Measurements from ENCODE around the gene CPTP.

Gene CPTP

DNA sequence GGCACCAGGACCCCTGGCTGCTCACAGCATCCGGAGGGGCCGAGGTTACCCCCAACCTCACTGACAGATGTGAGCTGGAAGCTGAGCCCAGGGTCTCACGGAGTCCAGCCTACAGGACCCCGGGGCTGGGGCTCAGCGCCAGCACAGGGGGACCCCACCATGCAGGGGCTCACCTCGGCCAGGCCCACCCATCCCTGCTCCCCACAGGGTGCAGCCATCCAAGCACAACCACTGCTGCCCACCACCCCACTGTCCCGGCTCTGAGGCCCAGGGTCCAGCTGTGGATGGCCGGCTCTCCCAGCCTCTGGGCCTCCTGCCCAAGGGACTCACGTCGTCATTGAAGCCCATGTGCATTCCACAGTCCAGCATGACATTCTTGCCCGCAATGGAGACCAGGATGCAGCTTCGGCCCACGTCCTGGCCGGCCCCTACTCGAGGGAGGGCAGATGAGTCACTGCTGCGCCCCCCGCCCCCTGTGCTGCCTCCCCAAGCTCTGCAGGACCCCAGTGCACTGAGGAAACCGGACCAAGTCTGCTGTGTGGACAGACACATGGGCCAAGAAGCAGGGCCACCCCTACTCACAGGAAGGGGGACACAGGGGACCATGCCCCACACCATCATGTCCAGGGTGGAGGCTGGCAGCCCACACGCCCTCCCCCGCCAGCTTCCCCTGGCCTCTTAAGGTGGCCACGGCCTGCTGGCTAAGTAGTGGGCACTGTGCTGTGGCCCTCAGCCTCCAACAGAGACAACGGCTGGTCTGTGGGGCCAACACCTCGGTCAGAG, 3.7 kb upstream of the CPTP start:
- H3K9me3 ChIP-seq (ENCODE audit: control insufficient read depth, low read length): no peaks in the 10 kb centered on the region
- no peak for DNase-seq
- no peak overlapping the region for H3K27ac ChIP-seq (ENCODE audit: insufficient read depth, low read length, poor library complexity, severe bottlenecking)
- H3K4me3 ChIP-seq (ENCODE audit: insufficient read depth, low read depth, low read length, poor library complexity, severe bottlenecking): no peak overlapping the region
- H3K27me3 ChIP-seq (replicated peaks; ENCODE audit: control insufficient read depth, insufficient read depth, low read length, poor library complexity, severe bottlenecking): no peaks in the 10 kb centered on the region
- H3K4me1 ChIP-seq (ENCODE audit: control insufficient read depth, insufficient read depth, low read length, poor library complexity, severe bottlenecking): peaks cover 28% of the 10 kb centered on the region
- H3K36me3 ChIP-seq (ENCODE audit: control insufficient read depth, insufficient read depth, low read length): peaks cover 27% of the 10 kb centered on the region

DNA sequence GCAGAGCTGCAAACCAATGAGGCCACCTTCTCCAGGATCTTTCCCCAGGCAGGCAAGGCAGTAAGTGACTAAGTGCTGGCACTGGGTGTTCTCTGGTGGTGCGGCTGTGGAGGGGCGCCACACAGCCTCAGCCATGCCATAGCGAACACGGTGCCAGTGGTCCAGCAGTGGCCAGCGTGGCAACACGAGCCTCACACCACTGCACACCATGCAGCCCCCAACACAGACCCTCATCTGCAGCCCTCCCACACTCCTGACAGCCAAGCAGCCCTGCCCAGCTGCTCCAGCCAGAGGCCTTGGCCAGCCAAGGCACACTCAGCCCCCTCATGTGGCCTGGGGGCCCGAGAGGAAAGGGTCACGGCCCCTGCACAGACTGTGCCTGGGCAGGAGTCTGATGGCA, 3.1 kb upstream of the CPTP start:
- H3K4me3 ChIP-seq (ENCODE audit: insufficient read depth, low read depth, low read length, poor library complexity, severe bottlenecking): no peak overlapping the region
- H3K36me3 ChIP-seq (ENCODE audit: control insufficient read depth, insufficient read depth, low read length): peaks cover 27% of the 10 kb centered on the region
- no peak for DNase-seq
- no peaks in the 10 kb centered on the region for H3K27me3 ChIP-seq (replicated peaks; ENCODE audit: control insufficient read depth, insufficient read depth, low read length, poor library complexity, severe bottlenecking)
- H3K4me1 ChIP-seq (ENCODE audit: control insufficient read depth, insufficient read depth, low read length, poor library complexity, severe bottlenecking): peaks cover 34% of the 10 kb centered on the region
- H3K27ac ChIP-seq (ENCODE audit: insufficient read depth, low read length, poor library complexity, severe bottlenecking): no peak overlapping the region
- H3K9me3 ChIP-seq (ENCODE audit: control insufficient read depth, low read length): no peaks in the 10 kb centered on the region

DNA sequence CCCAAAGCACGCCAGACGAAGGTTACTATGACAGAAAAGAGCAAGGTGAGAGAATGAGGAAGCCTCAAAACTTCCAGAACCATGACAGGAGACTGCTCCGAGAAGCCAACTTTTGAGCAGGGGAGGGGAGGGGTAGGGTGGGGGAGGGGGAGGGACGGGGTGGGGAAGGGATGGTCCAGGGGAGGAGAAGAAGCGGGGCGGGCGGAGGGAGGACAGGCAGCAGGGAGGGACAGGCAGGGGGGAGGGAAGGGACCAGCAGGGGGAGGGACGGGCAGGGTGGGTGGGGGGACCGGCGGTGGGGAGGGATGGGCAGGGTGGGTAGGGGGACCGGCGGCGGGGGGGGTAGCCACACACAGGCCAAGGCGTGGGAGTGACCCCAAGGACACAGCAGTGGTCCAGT, 2.2 kb upstream of the CPTP start:
- peaks cover 34% of the 10 kb centered on the region for H3K4me1 ChIP-seq (ENCODE audit: control insufficient read depth, insufficient read depth, low read length, poor library complexity, severe bottlenecking)
- peaks cover 32% of the 10 kb centered on the region for H3K36me3 ChIP-seq (ENCODE audit: control insufficient read depth, insufficient read depth, low read length)
- no peak for DNase-seq
- H3K27ac ChIP-seq (ENCODE audit: insufficient read depth, low read length, poor library complexity, severe bottlenecking): no peak overlapping the region
- no peaks in the 10 kb centered on the region for H3K27me3 ChIP-seq (replicated peaks; ENCODE audit: control insufficient read depth, insufficient read depth, low read length, poor library complexity, severe bottlenecking)
- no peaks in the 10 kb centered on the region for H3K9me3 ChIP-seq (ENCODE audit: control insufficient read depth, low read length)
- no peak overlapping the region for H3K4me3 ChIP-seq (ENCODE audit: insufficient read depth, low read depth, low read length, poor library complexity, severe bottlenecking)

DNA sequence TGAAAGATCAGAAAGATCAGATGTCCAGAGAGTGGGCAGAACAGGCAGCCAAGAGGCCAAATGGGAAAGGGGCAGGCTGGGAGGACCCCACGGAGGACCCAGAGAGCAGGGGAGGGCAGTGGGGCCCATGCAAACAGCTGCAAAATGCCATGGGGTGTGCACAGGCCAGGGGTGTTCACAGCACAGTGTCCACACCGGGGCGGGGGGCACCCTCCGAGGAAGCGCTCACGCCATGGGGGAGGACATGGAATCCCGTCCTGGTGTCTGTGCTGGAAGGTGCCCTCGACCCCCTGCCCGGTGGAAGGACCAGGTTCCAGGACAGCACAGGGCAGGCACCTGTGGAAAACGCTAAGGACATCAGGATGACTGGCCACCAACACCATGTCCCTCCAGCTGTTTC, 1.6 kb upstream of the CPTP start:
- DNase-seq: no peak
- H3K27me3 ChIP-seq (replicated peaks; ENCODE audit: control insufficient read depth, insufficient read depth, low read length, poor library complexity, severe bottlenecking): no peaks in the 10 kb centered on the region
- H3K4me1 ChIP-seq (ENCODE audit: control insufficient read depth, insufficient read depth, low read length, poor library complexity, severe bottlenecking): peaks cover 34% of the 10 kb centered on the region
- H3K4me3 ChIP-seq (ENCODE audit: insufficient read depth, low read depth, low read length, poor library complexity, severe bottlenecking): no peak overlapping the region
- H3K36me3 ChIP-seq (ENCODE audit: control insufficient read depth, insufficient read depth, low read length): peaks cover 35% of the 10 kb centered on the region
- H3K27ac ChIP-seq (ENCODE audit: insufficient read depth, low read length, poor library complexity, severe bottlenecking): no peak overlapping the region
- no peaks in the 10 kb centered on the region for H3K9me3 ChIP-seq (ENCODE audit: control insufficient read depth, low read length)

DNA sequence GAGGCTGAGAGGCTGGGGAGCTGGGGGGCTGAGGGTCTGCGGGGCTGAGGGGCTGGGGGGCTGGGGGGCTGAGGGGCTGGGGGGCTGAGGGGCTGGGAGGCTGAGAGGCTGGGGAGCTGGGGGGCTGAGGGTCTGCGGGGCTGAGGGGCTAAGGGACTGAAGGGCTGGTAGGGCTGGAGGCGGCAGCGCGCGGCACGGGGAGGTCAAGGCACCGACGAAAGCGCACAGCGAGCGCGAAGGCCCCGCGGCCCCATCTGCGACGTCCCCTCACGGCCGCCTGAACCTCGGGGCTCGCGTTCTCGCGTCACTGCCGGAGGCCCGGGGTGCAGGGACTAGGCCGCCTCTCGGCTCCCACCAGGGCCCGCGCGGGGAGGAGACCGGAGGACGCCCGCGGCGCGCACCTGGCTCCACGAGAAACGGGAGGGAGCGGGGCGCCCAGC, 498 bp upstream of the CPTP start:
- Histone ChIP-seq H3K9me3 (ENCODE audit: control insufficient read depth, low read length) (no peaks in the 10 kb centered on the region), H3K4me1 (ENCODE audit: control insufficient read depth, insufficient read depth, low read length, poor library complexity, severe bottlenecking) (peaks cover 34% of the 10 kb centered on the region), H3K27me3 (replicated peaks; ENCODE audit: control insufficient read depth, insufficient read depth, low read length, poor library complexity, severe bottlenecking) (no peaks in the 10 kb centered on the region), H3K4me3 (ENCODE audit: insufficient read depth, low read depth, low read length, poor library complexity, severe bottlenecking) (peak overlapping the region; percentile 78), H3K27ac (ENCODE audit: insufficient read depth, low read length, poor library complexity, severe bottlenecking) (peak overlapping the region; percentile 77), H3K36me3 (ENCODE audit: control insufficient read depth, insufficient read depth, low read length) (peaks cover 35% of the 10 kb centered on the region)
- no peak for DNase-seq

DNA sequence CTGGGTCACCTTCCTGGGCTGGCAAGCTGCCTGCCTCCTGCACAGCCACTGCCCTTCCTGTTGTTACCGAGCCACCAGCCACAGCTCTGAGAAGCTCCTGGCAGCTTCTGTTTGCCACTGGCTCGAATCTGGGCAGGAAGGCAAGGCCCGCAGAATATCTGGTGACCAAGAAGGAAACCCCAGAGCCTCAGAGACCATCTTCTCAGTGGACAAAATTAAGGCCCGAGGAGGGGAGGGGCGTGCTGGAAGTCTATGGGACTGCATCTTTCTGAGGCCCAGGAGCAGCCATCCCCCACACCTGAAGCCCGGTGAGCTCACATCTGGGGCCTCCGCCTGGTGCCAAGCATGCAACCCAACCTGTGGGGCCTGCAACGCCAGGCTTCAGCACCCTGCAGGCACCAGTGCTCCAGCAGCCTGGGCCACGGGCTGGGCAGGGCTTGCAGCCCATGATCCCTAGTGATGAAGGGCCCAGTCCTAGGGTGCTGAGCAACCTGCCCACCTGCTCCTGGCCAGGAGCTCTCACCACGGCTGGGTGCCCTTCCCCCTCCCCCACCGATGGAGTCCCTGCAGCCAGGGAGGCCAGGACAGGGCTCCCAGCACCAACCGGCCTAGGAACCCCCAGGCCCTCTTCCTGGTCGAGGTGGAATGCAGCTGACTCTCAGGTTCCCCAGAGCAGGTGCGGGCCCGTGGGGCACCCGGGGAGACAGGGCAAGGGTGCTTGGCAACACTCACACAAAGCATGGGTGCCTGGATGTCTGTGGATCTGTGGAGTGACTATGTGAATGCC, 879 bp downstream of the CPTP start:
- no peaks in the 10 kb centered on the region for H3K27me3 ChIP-seq (replicated peaks; ENCODE audit: control insufficient read depth, insufficient read depth, low read length, poor library complexity, severe bottlenecking)
- DNase-seq: no peak
- H3K4me1 ChIP-seq (ENCODE audit: control insufficient read depth, insufficient read depth, low read length, poor library complexity, severe bottlenecking): peaks cover 34% of the 10 kb centered on the region
- no peaks in the 10 kb centered on the region for H3K9me3 ChIP-seq (ENCODE audit: control insufficient read depth, low read length)
- H3K27ac ChIP-seq (ENCODE audit: insufficient read depth, low read length, poor library complexity, severe bottlenecking): peak overlapping the region; percentile 72
- peak overlapping the region; percentile 78 for H3K4me3 ChIP-seq (ENCODE audit: insufficient read depth, low read depth, low read length, poor library complexity, severe bottlenecking)
- H3K36me3 ChIP-seq (ENCODE audit: control insufficient read depth, insufficient read depth, low read length): peaks cover 23% of the 10 kb centered on the region

DNA sequence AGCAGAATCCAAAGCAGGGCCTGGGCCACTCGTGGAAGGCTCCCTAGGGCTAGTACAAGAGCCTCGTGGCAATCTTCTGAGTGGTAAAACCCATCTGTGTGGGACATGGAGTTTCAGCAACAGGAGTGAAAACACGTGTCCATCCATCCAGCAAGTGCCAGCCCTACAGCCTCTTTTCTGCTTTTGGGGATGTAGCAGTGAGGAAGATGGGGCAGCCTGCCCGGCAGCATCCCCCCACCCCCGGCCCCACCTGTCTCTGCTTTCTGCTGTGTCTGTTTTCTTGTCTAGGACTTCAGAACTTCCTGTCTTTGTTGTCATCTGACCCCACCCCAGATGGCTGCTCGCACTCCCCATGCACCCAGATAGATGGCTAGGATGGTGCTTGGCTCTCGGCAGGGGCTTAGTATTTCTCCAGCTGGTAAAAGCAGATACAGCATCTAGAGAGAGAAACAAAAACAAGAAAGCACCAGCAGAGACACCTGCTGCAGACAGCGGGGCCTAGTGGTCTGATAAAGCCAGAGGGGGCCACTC, 1.5 kb downstream of the CPTP start:
- H3K27ac ChIP-seq (ENCODE audit: insufficient read depth, low read length, poor library complexity, severe bottlenecking): no peak overlapping the region
- peak overlapping the region; percentile 78 for H3K4me3 ChIP-seq (ENCODE audit: insufficient read depth, low read depth, low read length, poor library complexity, severe bottlenecking)
- no peak for DNase-seq
- no peaks in the 10 kb centered on the region for H3K9me3 ChIP-seq (ENCODE audit: control insufficient read depth, low read length)
- peaks cover 36% of the 10 kb centered on the region for H3K4me1 ChIP-seq (ENCODE audit: control insufficient read depth, insufficient read depth, low read length, poor library complexity, severe bottlenecking)
- H3K27me3 ChIP-seq (replicated peaks; ENCODE audit: control insufficient read depth, insufficient read depth, low read length, poor library complexity, severe bottlenecking): no peaks in the 10 kb centered on the region
- H3K36me3 ChIP-seq (ENCODE audit: control insufficient read depth, insufficient read depth, low read length): peaks cover 20% of the 10 kb centered on the region

DNA sequence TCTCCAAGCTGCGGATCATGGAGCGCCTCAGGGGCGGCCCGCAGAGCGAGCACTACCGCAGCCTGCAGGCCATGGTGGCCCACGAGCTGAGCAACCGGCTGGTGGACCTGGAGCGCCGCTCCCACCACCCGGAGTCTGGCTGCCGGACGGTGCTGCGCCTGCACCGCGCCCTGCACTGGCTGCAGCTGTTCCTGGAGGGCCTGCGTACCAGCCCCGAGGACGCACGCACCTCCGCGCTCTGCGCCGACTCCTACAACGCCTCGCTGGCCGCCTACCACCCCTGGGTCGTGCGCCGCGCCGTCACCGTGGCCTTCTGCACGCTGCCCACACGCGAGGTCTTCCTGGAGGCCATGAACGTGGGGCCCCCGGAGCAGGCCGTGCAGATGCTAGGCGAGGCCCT, 2.7 kb downstream of the CPTP start:
- H3K4me3 ChIP-seq (ENCODE audit: insufficient read depth, low read depth, low read length, poor library complexity, severe bottlenecking): no peak overlapping the region
- H3K27ac ChIP-seq (ENCODE audit: insufficient read depth, low read length, poor library complexity, severe bottlenecking): no peak overlapping the region
- no peaks in the 10 kb centered on the region for H3K9me3 ChIP-seq (ENCODE audit: control insufficient read depth, low read length)
- H3K4me1 ChIP-seq (ENCODE audit: control insufficient read depth, insufficient read depth, low read length, poor library complexity, severe bottlenecking): peaks cover 30% of the 10 kb centered on the region
- DNase-seq: no peak
- H3K27me3 ChIP-seq (replicated peaks; ENCODE audit: control insufficient read depth, insufficient read depth, low read length, poor library complexity, severe bottlenecking): no peaks in the 10 kb centered on the region
- H3K36me3 ChIP-seq (ENCODE audit: control insufficient read depth, insufficient read depth, low read length): peaks cover 17% of the 10 kb centered on the region

DNA sequence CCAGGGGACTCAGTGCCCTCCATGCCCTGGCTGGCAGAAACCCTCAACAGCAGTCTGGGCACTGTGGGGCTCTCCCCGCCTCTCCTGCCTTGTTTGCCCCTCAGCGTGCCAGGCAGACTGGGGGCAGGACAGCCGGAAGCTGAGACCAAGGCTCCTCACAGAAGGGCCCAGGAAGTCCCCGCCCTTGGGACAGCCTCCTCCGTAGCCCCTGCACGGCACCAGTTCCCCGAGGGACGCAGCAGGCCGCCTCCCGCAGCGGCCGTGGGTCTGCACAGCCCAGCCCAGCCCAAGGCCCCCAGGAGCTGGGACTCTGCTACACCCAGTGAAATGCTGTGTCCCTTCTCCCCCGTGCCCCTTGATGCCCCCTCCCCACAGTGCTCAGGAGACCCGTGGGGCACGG, 3.7 kb downstream of the CPTP start:
- DNase-seq: no peak
- Histone ChIP-seq H3K27me3 (replicated peaks; ENCODE audit: control insufficient read depth, insufficient read depth, low read length, poor library complexity, severe bottlenecking) (no peaks in the 10 kb centered on the region), H3K9me3 (ENCODE audit: control insufficient read depth, low read length) (no peaks in the 10 kb centered on the region), H3K36me3 (ENCODE audit: control insufficient read depth, insufficient read depth, low read length) (peaks cover 17% of the 10 kb centered on the region), H3K4me3 (ENCODE audit: insufficient read depth, low read depth, low read length, poor library complexity, severe bottlenecking) (no peak overlapping the region), H3K27ac (ENCODE audit: insufficient read depth, low read length, poor library complexity, severe bottlenecking) (no peak overlapping the region), H3K4me1 (ENCODE audit: control insufficient read depth, insufficient read depth, low read length, poor library complexity, severe bottlenecking) (peaks cover 24% of the 10 kb centered on the region)
